ENCODE measurements around the gene PNPLA7. TPM values are rescaled to one million over a fixed set of nuclear protein-coding genes. Genes with fewer than 3 reads are reported as not detected.
"Not testable (repeated sequence)": the region's sequence is repeated elsewhere in the genome, so short reads cannot be mapped to it uniquely, and the experiment has no call there.

Gene PNPLA7
- total RNA-seq, 1 donor from 2014 or later, result 0.39 TPM

GRCh38 chr9:137423514-137424291 is 126.5 kb downstream of the PNPLA7 start:
- DNase-seq (ENCODE audit: low read depth in 2 of 2), result peak in 1 of 2 donors; percentile 29

- peak; percentile 83 to 92 for DNase-seq (ENCODE audit: low read depth in 2 of 2)
Measured at GRCh38 chr9:137422604-137423513, 127.3 kb downstream of the PNPLA7 start, which contains the start of the genes EXD3 and NOXA1. TSS of gene EXD3 (minus strand) at chr9:137423162. CDS start at chr9:137395357, 27,805 bp downstream. TSS of gene NOXA1 (plus strand) at chr9:137423393. CDS start at chr9:137423530, 137 bp downstream.

GRCh38 chr9:137421838-137422603 is 128.2 kb downstream of the PNPLA7 start:
- peak in 1 of 2 donors; percentile 24 for DNase-seq (ENCODE audit: low read depth in 2 of 2)

- DNase-seq (ENCODE audit: low read depth in 2 of 2), result peak in 1 of 2 donors; percentile 56
Measured at GRCh38 chr9:137417161-137418021, 132.8 kb downstream of the PNPLA7 start.

GRCh38 chr9:137416563-137417151 is 133.5 kb downstream of the PNPLA7 start:
- DNase-seq (ENCODE audit: low read depth in 2 of 2), result no peak

- DNase-seq (ENCODE audit: low read depth in 2 of 2), result no peak
Measured at GRCh38 chr9:137416006-137416562, 134.1 kb downstream of the PNPLA7 start.

GRCh38 chr9:137415451-137415850 is 134.8 kb downstream of the PNPLA7 start:
- DNase-seq (ENCODE audit: low read depth in 2 of 2), result no peak

- DNase-seq (ENCODE audit: low read depth in 2 of 2), result no peak
Measured at GRCh38 chr9:137412431-137412830, 137.8 kb downstream of the PNPLA7 start.

GRCh38 chr9:137411645-137412380 is 138.4 kb downstream of the PNPLA7 start:
- DNase-seq (ENCODE audit: low read depth in 2 of 2), result peak; percentile 82 to 98

- DNase-seq (ENCODE audit: low read depth in 2 of 2), result no peak
Measured at GRCh38 chr9:137411260-137411644, 138.9 kb downstream of the PNPLA7 start.

GRCh38 chr9:137410891-137411249 is 139.3 kb downstream of the PNPLA7 start:
- DNase-seq (ENCODE audit: low read depth in 2 of 2), result no peak

- not testable (repeated sequence) for DNase-seq (ENCODE audit: low read depth in 2 of 2)
Measured at GRCh38 chr9:137410236-137410890, 139.8 kb downstream of the PNPLA7 start.

Other genes starting within 250 kb of the PNPLA7 start
- gene NRARP, start 248.1 kb downstream of the PNPLA7 start, total RNA-seq, result 36.6 and 52.0 TPM in 2 replicates
- 12.2 and 20.1 TPM in 2 replicates for gene EXD3, start 127.2 kb downstream of the PNPLA7 start, total RNA-seq
- 1.3 and 2.1 TPM in 2 replicates for gene NOXA1, start 127.0 kb downstream of the PNPLA7 start, total RNA-seq
- 0.25 and 0.26 TPM in 2 replicates for gene ENTPD8, start 109.0 kb downstream of the PNPLA7 start, total RNA-seq
- 13.2 and 23.8 TPM in 2 replicates for gene NSMF, start 91.1 kb downstream of the PNPLA7 start, total RNA-seq
- gene MRPL41, start 1.5 kb upstream of the PNPLA7 start, total RNA-seq, result 45.6 and 45.8 TPM in 2 replicates
- 15.5 and 20.4 TPM in 2 replicates for gene DPH7, start 28.5 kb upstream of the PNPLA7 start, total RNA-seq
- gene ZMYND19, start 40.1 kb upstream of the PNPLA7 start, total RNA-seq, result 13.7 and 15.0 TPM in 2 replicates
- 22.3 and 26.8 TPM in 2 replicates for gene ARRDC1, start 55.3 kb upstream of the PNPLA7 start, total RNA-seq
- gene EHMT1, start 68.6 kb upstream of the PNPLA7 start, total RNA-seq, result 38.3 and 47.4 TPM in 2 replicates